Fibroblast of lung (primary cell): Measurements from ENCODE around the gene SH3D19. TPM values are rescaled to one million over a fixed set of nuclear protein-coding genes. Genes with fewer than 3 reads are reported as not detected.

Experiments
- DNase-seq, 2 donors: peaks; one replicate each; pipeline versions ENCODE4 v3.0.0 to v3.0.0-alpha.2; 2010; ENCODE audit warnings: low read depth in 2 of 2
- H2AFZ ChIP-seq: 2 replicates; pipeline ENCODE4 v1.5.1; 2012; ENCODE audit warnings: low read length, control low read depth, inconsistent platforms
- H3K27ac ChIP-seq: 2 replicates; pipeline ENCODE4 v1.5.1; 2011; ENCODE audit warnings: low read length, control low read depth; ENCODE audit not compliant: insufficient read depth
- H3K27me3 ChIP-seq: 2 replicates; pipeline ENCODE4 v1.5.1; 2011; ENCODE audit warnings: mild to moderate bottlenecking, low read length; ENCODE audit not compliant: control insufficient read depth, insufficient read depth
- H3K36me3 ChIP-seq: 2 replicates; pipeline ENCODE4 v1.5.1; 2011; ENCODE audit warnings: low read length; ENCODE audit not compliant: control insufficient read depth, insufficient read depth
- H3K4me1 ChIP-seq: 2 replicates; pipeline ENCODE4 v1.5.1; 2011; ENCODE audit warnings: low read length; ENCODE audit not compliant: control insufficient read depth, insufficient read depth; ENCODE audit errors: extremely low read depth
- H3K4me2 ChIP-seq: 2 replicates; pipeline ENCODE4 v1.5.1; 2011; ENCODE audit warnings: low read length, control low read depth; ENCODE audit not compliant: insufficient read depth; ENCODE audit errors: extremely low read depth
- H3K4me3 ChIP-seq, 4 experiments: fragments of 200-600 bp in 1 of 4; sonication (generic) in 1 of 4; replicated peaks in 1 of 4; 2 replicates each; pipeline ENCODE4 v1.5.1; 2011 to 2016; ENCODE audit warnings: low read length in 4 of 4, low read depth in 3 of 4, mild to moderate bottlenecking in 3 of 4, control low read depth in 2 of 4, inconsistent platforms in 1 of 4, mixed read lengths in 1 of 4; ENCODE audit not compliant: insufficient read depth in 1 of 4; ENCODE audit errors: control extremely low read depth in 1 of 4
- H3K79me2 ChIP-seq: 2 replicates; pipeline ENCODE4 v1.5.1; 2012; ENCODE audit warnings: mild to moderate bottlenecking, low read length, inconsistent platforms; ENCODE audit not compliant: control insufficient read depth, insufficient read depth
- H3K9ac ChIP-seq: 2 replicates; pipeline ENCODE4 v1.5.1; 2011; ENCODE audit warnings: mild to moderate bottlenecking, low read length, control low read depth; ENCODE audit not compliant: insufficient read depth
- H3K9me3 ChIP-seq: 2 replicates; pipeline ENCODE4 v1.5.1; 2012; ENCODE audit warnings: low read depth, low read length; ENCODE audit not compliant: control insufficient read depth, insufficient read depth
- H4K20me1 ChIP-seq: 2 replicates; pipeline ENCODE4 v1.5.1; 2011; ENCODE audit warnings: low read length; ENCODE audit not compliant: control insufficient read depth, insufficient read depth; ENCODE audit errors: extremely low read depth
- EZH2 ChIP-seq: IDR thresholded peaks from 2 replicates; pipeline ENCODE4 v1.5.1; 2012; ENCODE audit warnings: low read length, control low read depth, mild to moderate bottlenecking; ENCODE audit errors: missing control alignments
- polyA plus RNA-seq, 2 donors: library from polyadenylated mRNA; depleted of rRNA in 1 of 2; stranded (reverse) in 1 of 2; unstranded in 1 of 2; fragments of >200 nt; gene quantifications; 2 replicates each; pipeline ENCODE4 v1.2.1, GENCODE V29; 2011 to 2012; ENCODE audit warnings: missing spikeins in 1 of 2
- total RNA-seq: library from RNA; depleted of rRNA; stranded (reverse); fragments of >200 nt; gene quantifications from 2 replicates; pipeline ENCODE4 v1.2.1, GENCODE V29; 2014
- TF ChIP-seq, protein P1 (sequence below), 2 donors: IDR thresholded peaks in 1 of 2; conservative IDR thresholded peaks in 1 of 2; 1 replicate in 1 of 2; 2 replicates in 1 of 2; pipeline ENCODE4 v1.5.1; 2011 to 2012; ENCODE audit warnings: low read length in 2 of 2, control low read depth in 1 of 2, inconsistent platforms in 1 of 2, low read depth in 1 of 2, mild to moderate bottlenecking in 1 of 2

The SH3D19 gene
- total and polyA plus RNA-seq, 2 donors (not counting 1 experiment from before 2014, with no cell fraction given) = 31.4 to 41.3 TPM

DNA sequence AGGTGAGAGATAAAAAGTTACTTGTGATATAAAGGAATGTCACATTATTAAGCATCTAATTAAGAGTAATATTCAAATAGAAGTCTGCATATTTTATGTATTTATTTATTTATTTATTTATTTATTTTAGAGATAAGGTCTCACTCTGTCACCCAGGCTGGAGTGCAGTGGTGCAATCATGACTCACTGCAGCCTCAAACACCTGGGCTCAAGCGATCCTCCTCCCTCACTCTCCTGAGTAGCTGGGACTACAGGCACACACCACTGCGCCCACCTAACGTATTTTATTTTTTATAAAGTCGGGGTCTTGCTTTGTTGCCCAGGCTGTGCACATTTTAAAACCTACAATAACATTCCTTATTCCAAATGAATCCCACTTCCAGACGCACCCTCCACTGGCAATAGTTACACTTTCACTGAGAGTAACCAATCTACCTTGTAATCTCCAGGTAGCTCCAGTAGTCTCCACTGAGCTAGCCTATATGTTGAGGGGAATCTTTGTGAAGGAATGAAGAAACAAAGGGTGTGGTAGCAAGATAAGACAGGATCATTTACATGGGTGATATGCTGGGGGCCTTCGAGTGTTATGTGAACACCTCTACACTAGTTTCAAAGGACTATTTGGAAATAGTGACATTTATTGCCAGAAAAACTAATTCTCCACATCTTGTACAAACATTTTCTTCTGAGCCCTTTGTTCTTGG lies 11.9 kb downstream of the SH3D19 start:
- no peak overlapping the region for H3K4me3 ChIP-seq
- H3K27me3 ChIP-seq = no peaks in the 10 kb centered on the region
- no peaks in the 10 kb centered on the region for H3K36me3 ChIP-seq
- no peaks in the 10 kb centered on the region for H3K9me3 ChIP-seq
- TF ChIP-seq, protein P1, sequence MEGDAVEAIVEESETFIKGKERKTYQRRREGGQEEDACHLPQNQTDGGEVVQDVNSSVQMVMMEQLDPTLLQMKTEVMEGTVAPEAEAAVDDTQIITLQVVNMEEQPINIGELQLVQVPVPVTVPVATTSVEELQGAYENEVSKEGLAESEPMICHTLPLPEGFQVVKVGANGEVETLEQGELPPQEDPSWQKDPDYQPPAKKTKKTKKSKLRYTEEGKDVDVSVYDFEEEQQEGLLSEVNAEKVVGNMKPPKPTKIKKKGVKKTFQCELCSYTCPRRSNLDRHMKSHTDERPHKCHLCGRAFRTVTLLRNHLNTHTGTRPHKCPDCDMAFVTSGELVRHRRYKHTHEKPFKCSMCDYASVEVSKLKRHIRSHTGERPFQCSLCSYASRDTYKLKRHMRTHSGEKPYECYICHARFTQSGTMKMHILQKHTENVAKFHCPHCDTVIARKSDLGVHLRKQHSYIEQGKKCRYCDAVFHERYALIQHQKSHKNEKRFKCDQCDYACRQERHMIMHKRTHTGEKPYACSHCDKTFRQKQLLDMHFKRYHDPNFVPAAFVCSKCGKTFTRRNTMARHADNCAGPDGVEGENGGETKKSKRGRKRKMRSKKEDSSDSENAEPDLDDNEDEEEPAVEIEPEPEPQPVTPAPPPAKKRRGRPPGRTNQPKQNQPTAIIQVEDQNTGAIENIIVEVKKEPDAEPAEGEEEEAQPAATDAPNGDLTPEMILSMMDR (conservative IDR thresholded peaks at IDR 0.05 in 1 of 2, IDR thresholded peaks at IDR 0.05 in 1 of 2; ENCODE audit: low read depth in 1 of 2, low read length in 2 of 2) = no peak
- TF ChIP-seq EZH2 = no peak
- no peaks in the 10 kb centered on the region for H3K4me1 ChIP-seq
- H3K27ac ChIP-seq = no peak overlapping the region
- H3K79me2 ChIP-seq = no peaks in the 10 kb centered on the region
- H4K20me1 ChIP-seq = no peaks in the 10 kb centered on the region
- no peak overlapping the region for H3K9ac ChIP-seq
- no peak overlapping the region for H3K4me2 ChIP-seq
- no peak overlapping the region for H2AFZ ChIP-seq
- no peak for DNase-seq

DNA sequence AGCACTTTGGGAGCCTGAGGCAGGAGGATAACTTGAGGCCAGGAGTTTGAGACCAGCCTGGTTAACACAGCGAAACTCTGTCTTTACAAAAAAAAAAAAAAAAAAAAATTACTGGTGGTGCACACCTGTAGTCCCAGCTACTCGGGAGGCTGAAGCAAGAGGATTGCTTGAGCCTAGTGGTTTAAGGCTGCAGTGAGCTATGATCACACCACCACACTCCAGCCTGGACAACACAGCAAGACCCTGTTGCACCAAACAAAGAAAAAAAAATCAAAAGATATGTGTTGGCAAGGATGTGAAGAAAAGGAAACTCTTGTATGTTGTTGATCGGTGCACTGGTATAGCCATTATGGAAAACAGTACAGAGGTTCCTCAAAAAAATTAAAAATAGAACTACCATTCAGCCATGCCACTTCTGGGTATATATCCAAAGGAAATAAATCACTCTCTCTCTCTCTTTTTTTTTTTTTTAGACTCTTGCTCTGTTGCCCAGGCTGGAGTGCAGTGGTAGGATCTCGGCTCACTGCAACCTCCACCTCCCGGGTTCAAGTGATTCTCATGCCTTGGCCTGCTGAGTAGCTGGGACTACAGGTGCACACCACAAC lies 15.2 kb downstream of the SH3D19 start:
- H2AFZ ChIP-seq = no peak overlapping the region
- no peaks in the 10 kb centered on the region for H3K79me2 ChIP-seq
- TF ChIP-seq, protein P1 (conservative IDR thresholded peaks at IDR 0.05 in 1 of 2, IDR thresholded peaks at IDR 0.05 in 1 of 2; ENCODE audit: low read depth in 1 of 2, low read length in 2 of 2) = no peak
- no peak for TF ChIP-seq EZH2
- no peaks in the 10 kb centered on the region for H4K20me1 ChIP-seq
- no peak overlapping the region for H3K9ac ChIP-seq
- DNase-seq = no peak
- no peak overlapping the region for H3K4me2 ChIP-seq
- H3K27me3 ChIP-seq = no peaks in the 10 kb centered on the region
- H3K36me3 ChIP-seq = no peaks in the 10 kb centered on the region
- no peak overlapping the region for H3K27ac ChIP-seq
- H3K4me3 ChIP-seq = no peak overlapping the region
- H3K4me1 ChIP-seq = no peaks in the 10 kb centered on the region
- H3K9me3 ChIP-seq = no peaks in the 10 kb centered on the region

DNA sequence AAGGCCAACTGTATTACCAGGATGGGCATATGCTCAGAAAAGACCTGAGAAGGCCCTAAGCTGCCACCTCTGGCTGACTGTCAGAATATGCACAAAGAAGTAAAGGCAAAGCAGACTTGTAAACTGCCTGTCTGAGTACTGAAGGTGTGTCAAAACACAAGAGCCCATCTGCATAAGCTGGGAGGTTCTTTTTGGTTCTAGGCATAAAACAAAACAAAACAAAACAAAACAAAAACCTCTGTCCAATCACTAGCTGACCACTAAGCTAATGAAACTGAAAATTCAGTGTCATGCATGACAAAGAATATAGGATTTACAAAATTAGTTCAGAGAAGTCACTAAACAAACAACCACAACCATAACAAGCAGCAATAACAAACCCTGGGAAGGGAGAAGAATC lies 20.6 kb downstream of the SH3D19 start:
- no peaks in the 10 kb centered on the region for H3K4me1 ChIP-seq
- H3K9ac ChIP-seq = no peak overlapping the region
- H4K20me1 ChIP-seq = no peaks in the 10 kb centered on the region
- H3K9me3 ChIP-seq = no peaks in the 10 kb centered on the region
- no peak overlapping the region for H3K4me2 ChIP-seq
- H3K4me3 ChIP-seq = no peak overlapping the region
- no peaks in the 10 kb centered on the region for H3K79me2 ChIP-seq
- no peak overlapping the region for H2AFZ ChIP-seq
- DNase-seq = no peak
- no peak for TF ChIP-seq EZH2
- TF ChIP-seq, protein P1 (conservative IDR thresholded peaks at IDR 0.05 in 1 of 2, IDR thresholded peaks at IDR 0.05 in 1 of 2; ENCODE audit: low read depth in 1 of 2, low read length in 2 of 2) = no peak
- H3K27ac ChIP-seq = no peak overlapping the region
- H3K27me3 ChIP-seq = no peaks in the 10 kb centered on the region
- H3K36me3 ChIP-seq = no peaks in the 10 kb centered on the region
